Neural crest cell (in vitro differentiated cells): Measurements from ENCODE around the gene CCL3. TPM values are rescaled to one million over a fixed set of nuclear protein-coding genes. Genes with fewer than 3 reads are reported as not detected.

ENCODE experiments used
- DNase-seq: peaks from one replicate; pipeline ENCODE4 v3.0.0; 2021; ENCODE audit warnings: low read depth, mixed read lengths, low spot score
- H3K27ac Mint-ChIP-seq: one replicate; pipeline ENCODE4 v1.8.0; 2021; ENCODE audit warnings: mild to moderate bottlenecking, mixed read lengths; ENCODE audit not compliant: unreplicated experiment
- H3K27me3 Mint-ChIP-seq: 2 replicates; pipeline ENCODE4 v1.8.0; 2021; ENCODE audit warnings: low read depth, mild to moderate bottlenecking, mixed read lengths
- H3K36me3 Mint-ChIP-seq: 2 replicates; pipeline ENCODE4 v1.8.0; 2021; ENCODE audit warnings: low read depth, mild to moderate bottlenecking, mixed read lengths
- H3K4me1 Mint-ChIP-seq: 2 replicates; pipeline ENCODE4 v1.8.0; 2021; ENCODE audit warnings: mixed read lengths
- H3K4me3 Mint-ChIP-seq: one replicate; pipeline ENCODE4 v1.8.0; 2021; ENCODE audit warnings: mild to moderate bottlenecking, mixed read lengths
- H3K9me3 Mint-ChIP-seq: 2 replicates; pipeline ENCODE4 v1.8.0; 2021; ENCODE audit warnings: mixed read lengths
- total RNA-seq: library from RNA; stranded (reverse); gene quantifications from 2 replicates; pipeline ENCODE4 v1.2.1, GENCODE V29; 2021
- TF ChIP-seq, protein P1 (sequence below): fragments of 200-600 bp; sonication (generic); conservative IDR thresholded peaks from 2 replicates; pipeline ENCODE4 v1.5.0; 2021; ENCODE audit warnings: antibody characterized with exemption, mild to moderate bottlenecking

CCL3 gene
- total RNA-seq, 1 donor from 2014 or later: not detected

DNA sequence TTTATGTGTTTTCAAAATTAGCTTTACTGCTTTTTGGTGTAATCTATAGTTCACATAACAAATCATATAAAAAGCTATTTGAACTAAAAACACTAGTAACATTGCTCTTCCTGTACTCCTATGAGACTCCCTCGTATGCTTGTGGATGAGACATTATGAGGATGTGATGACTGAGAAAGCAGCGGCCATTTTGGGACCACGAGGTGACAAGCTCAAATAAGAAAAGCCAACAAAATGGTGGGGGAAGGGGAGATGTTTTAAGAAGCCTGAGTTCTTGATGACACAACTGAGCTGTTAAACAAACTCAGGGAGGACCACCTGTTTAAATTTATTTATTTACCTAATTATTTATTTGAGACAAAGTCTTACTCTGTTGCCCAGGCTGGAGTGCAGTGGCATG, 21.4 kb downstream of the CCL3 start:
- no peak overlapping the region for H3K27ac Mint-ChIP-seq
- peaks cover 7% of the 10 kb centered on the region for H3K27me3 Mint-ChIP-seq
- no peaks in the 10 kb centered on the region for H3K4me1 Mint-ChIP-seq
- no peak overlapping the region for H3K4me3 Mint-ChIP-seq
- no peaks in the 10 kb centered on the region for H3K9me3 Mint-ChIP-seq
- TF ChIP-seq, protein P1, sequence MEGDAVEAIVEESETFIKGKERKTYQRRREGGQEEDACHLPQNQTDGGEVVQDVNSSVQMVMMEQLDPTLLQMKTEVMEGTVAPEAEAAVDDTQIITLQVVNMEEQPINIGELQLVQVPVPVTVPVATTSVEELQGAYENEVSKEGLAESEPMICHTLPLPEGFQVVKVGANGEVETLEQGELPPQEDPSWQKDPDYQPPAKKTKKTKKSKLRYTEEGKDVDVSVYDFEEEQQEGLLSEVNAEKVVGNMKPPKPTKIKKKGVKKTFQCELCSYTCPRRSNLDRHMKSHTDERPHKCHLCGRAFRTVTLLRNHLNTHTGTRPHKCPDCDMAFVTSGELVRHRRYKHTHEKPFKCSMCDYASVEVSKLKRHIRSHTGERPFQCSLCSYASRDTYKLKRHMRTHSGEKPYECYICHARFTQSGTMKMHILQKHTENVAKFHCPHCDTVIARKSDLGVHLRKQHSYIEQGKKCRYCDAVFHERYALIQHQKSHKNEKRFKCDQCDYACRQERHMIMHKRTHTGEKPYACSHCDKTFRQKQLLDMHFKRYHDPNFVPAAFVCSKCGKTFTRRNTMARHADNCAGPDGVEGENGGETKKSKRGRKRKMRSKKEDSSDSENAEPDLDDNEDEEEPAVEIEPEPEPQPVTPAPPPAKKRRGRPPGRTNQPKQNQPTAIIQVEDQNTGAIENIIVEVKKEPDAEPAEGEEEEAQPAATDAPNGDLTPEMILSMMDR: no peak
- no peaks in the 10 kb centered on the region for H3K36me3 Mint-ChIP-seq
- DNase-seq: no peak

DNA sequence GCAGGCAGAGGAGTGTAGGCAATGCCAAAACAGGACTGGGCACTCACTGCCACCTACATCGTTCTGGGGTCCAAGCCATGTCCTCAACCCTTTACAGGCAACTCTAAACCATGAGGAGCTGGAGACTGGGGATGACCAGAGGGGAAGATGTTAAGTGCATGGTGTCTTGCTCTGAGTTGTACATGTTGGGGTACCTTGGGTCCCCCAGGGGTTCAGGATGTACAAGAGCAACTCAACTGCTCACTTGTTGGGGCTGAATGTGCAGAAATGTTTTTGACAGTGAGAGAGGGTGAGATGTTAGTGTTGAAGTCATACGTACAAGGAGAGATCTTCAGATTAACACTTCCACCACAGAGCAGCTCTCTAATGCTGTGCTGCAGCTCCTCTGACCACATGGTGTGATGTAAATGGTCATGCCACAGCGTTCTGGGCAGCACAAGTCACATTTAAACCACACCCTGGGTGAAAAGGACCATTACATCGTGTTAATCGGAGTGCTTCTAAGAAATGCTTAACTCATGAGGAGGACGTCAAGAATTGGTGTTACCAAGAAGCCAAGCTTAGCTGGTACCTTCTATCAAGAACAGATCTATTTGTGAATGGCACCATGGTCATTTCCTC, 23.5 kb downstream of the CCL3 start:
- H3K36me3 Mint-ChIP-seq: no peaks in the 10 kb centered on the region

DNA sequence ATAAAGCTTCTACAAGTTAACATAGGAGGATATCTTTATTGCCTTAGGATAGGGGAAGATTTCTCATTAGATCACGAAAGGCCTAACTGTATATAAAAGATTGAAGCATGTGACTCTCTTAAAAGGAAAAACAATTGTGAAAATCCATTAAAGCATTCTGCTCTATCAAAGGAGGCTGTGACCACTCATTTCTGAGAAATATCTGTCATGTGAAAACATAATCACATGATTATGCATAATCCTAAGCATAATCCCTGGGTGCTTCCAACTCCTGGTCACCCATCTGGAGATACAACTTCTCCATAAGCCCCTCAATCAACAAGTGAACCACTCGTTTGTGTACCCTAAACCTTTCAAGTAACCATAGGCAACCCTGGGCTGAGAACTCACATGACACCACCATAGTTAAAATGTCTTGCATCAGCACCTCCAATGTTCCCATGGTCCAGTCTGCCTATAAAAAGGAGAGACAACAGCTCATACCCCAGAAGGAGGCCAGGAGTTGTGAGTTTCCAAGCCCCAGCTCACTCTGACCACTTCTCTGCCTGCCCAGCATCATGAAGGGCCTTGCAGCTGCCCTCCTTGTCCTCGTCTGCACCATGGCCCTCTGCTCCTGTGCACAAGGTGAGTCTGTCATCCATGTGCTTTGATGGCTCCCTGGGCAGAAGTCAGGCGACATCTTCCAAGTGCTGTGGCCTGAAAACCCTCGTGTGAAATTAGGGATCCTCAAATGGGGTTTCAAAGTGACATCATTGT, 26.0 kb downstream of the CCL3 start, which contains the start of gene CCL18:
CCL18 (plus strand) TSS at position 487 of the 756 bp plus-strand sequence; CDS start at position 558, 71 bp downstream.
- peaks cover 9% of the 10 kb centered on the region for H3K27me3 Mint-ChIP-seq
- TF ChIP-seq, protein P1: no peak
- H3K36me3 Mint-ChIP-seq: no peaks in the 10 kb centered on the region
- H3K4me1 Mint-ChIP-seq: no peaks in the 10 kb centered on the region
- DNase-seq: no peak
- no peak within 1 kb of the TSS for H3K4me3 Mint-ChIP-seq
- H3K27ac Mint-ChIP-seq: no peak within 1 kb of the TSS
- no peaks in the 10 kb centered on the region for H3K9me3 Mint-ChIP-seq

More for the DNA sequence above, 23.5 kb downstream of the CCL3 start:
- Mint-ChIP-seq H3K4me1 (no peaks in the 10 kb centered on the region), H3K4me3 (no peak overlapping the region), H3K27ac (no peak overlapping the region), H3K9me3 (no peaks in the 10 kb centered on the region), H3K27me3 (peaks cover 7% of the 10 kb centered on the region)
- DNase-seq: no peak
- TF ChIP-seq, protein P1: no peak

DNA sequence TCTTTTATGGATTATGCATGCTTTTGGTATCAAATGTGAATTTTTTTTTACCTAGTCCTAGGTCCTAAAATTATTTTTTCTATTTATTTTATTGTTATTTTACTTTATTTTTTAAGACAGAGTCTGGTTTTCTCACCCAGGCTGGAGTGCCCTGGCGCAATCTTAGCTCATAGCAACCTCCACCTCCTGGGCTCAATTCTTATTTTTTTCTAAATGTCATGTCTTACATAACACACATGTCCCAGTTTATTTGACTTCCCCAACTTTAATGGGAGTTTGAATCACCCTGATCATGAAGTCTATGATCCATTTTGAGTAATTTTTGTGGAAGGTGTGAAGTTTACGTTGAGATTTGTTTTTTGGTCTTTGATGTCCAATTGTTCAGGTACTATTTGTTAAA, 29.1 kb downstream of the CCL3 start:
- Mint-ChIP-seq H3K36me3 (no peaks in the 10 kb centered on the region), H3K9me3 (no peaks in the 10 kb centered on the region), H3K27ac (no peak overlapping the region), H3K27me3 (peaks cover 13% of the 10 kb centered on the region), H3K4me3 (no peak overlapping the region), H3K4me1 (no peaks in the 10 kb centered on the region)
- TF ChIP-seq, protein P1: no peak
- DNase-seq: no peak

DNA sequence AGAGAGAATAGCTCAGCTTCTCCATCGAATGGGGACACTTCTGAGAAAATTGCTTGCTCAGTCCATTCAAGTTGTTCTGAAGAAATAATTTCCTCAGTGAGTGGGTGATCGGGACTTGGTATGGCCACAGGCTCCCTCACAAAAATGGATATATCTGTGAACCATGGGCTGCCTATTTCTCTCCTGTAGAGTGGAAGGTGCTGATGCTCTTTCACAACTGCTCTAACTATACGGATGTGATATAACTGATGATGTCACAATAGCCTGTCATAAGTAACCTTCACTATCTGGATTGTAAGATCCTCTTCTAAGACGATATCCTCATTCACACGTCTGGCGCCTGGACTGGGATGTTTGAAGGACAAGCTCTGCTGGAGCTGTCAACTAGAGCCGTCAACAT, 30.5 kb downstream of the CCL3 start:
- peaks cover 12% of the 10 kb centered on the region for H3K27me3 Mint-ChIP-seq
- no peaks in the 10 kb centered on the region for H3K4me1 Mint-ChIP-seq

More for the DNA sequence above, 30.5 kb downstream of the CCL3 start:
- H3K27ac Mint-ChIP-seq: no peak overlapping the region
- TF ChIP-seq, protein P1: no peak
- no peak for DNase-seq
- H3K4me3 Mint-ChIP-seq: no peak overlapping the region
- H3K36me3 Mint-ChIP-seq: no peaks in the 10 kb centered on the region
- H3K9me3 Mint-ChIP-seq: no peaks in the 10 kb centered on the region
